Measurements from ENCODE around the gene RXFP1.
A peak's percentile ranks its signal among the peaks of the same experiment; 100 is the strongest.

Gene RXFP1
- 0 to 3.3 (median 0.19) reads per million in 17 experiments for total RNA-seq

- no peak for DNase-seq
These were observed at the start of gene RXFP1 for GRCh38 chr4:158521484-158522088. RXFP1 (plus strand) TSS chr4:158521882; CDS start chr4:158521977, 95 bp downstream.

GRCh38 chr4:158481811-158482210 is 39.9 kb upstream of the RXFP1 start:
- no peak for DNase-seq

GRCh38 chr4:158484173-158484885 is 37.4 kb upstream of the RXFP1 start:
- DNase-seq: no peak

GRCh38 chr4:158490629-158491028 is 31.1 kb upstream of the RXFP1 start:
- no peak for DNase-seq

- peak; percentile 28 to 60 (median 38) for DNase-seq
These were observed 29.3 kb upstream of the RXFP1 start for GRCh38 chr4:158492391-158492790.

GRCh38 chr4:158496030-158496741 is 25.5 kb upstream of the RXFP1 start:
- DNase-seq: peak; percentile 54 to 80 (median 71)

GRCh38 chr4:158500054-158500453 is 21.6 kb upstream of the RXFP1 start:
- no peak for DNase-seq

GRCh38 chr4:158513256-158513655 is 8.4 kb upstream of the RXFP1 start:
- peak in 2 of 4 experiments; percentile 30 to 49 for DNase-seq

- DNase-seq: no peak
These were observed 2.5 kb upstream of the RXFP1 start for GRCh38 chr4:158519226-158519625.

GRCh38 chr4:158523990-158524535 is 2.4 kb downstream of the RXFP1 start:
- DNase-seq: no peak

GRCh38 chr4:158527516-158527915 is 5.8 kb downstream of the RXFP1 start:
- DNase-seq: no peak

- peak in 1 of 4 experiments; percentile 25 for DNase-seq
These were observed 7.8 kb downstream of the RXFP1 start for GRCh38 chr4:158529505-158529904.

- peak in 3 of 4 experiments; percentile 14 to 69 (median 62) for DNase-seq
These were observed 8.7 kb downstream of the RXFP1 start for GRCh38 chr4:158530381-158530780.

- DNase-seq: no peak
These were observed 9.2 kb downstream of the RXFP1 start for GRCh38 chr4:158530898-158531297.

- no peak for DNase-seq
These were observed 11.0 kb downstream of the RXFP1 start for GRCh38 chr4:158532556-158533231.

- no peak for DNase-seq
These were observed 13.0 kb downstream of the RXFP1 start for GRCh38 chr4:158534727-158535126.

- peak; percentile 51 to 86 (median 68) for DNase-seq
These were observed 13.5 kb downstream of the RXFP1 start for GRCh38 chr4:158535130-158535614.

GRCh38 chr4:158536833-158537232 is 15.2 kb downstream of the RXFP1 start:
- DNase-seq: no peak

GRCh38 chr4:158538176-158538575 is 16.5 kb downstream of the RXFP1 start:
- DNase-seq: peak; percentile 44 to 72 (median 66)

- DNase-seq: peak; percentile 57 to 84 (median 71)
These were observed 17.2 kb downstream of the RXFP1 start for GRCh38 chr4:158538911-158539310.

GRCh38 chr4:158540125-158540907 is 18.6 kb downstream of the RXFP1 start:
- no peak for DNase-seq

GRCh38 chr4:158541506-158541905 is 19.8 kb downstream of the RXFP1 start:
- DNase-seq: no peak
